ENCODE results near the gene STRN3.

- TF ChIP-seq EZH2 (IDR thresholded peaks at IDR 0.05; ENCODE audit: borderline replicate concordance, insufficient read depth, low read depth, low read length, poor library complexity, severe bottlenecking) = no peak
- no peak for TF ChIP-seq CTCF (IDR thresholded peaks at IDR 0.05)
Observed at GRCh38 chr14:30873308-30874119, 152.7 kb downstream of the STRN3 start.

All from B cell (primary cell).